A673 (cell line): ENCODE measurements around the gene ITIH5. TPM values are rescaled to one million over a fixed set of nuclear protein-coding genes. Genes with fewer than 3 reads are reported as not detected.

ENCODE experiments used
- BruUV-seq: library from RNA; stranded (reverse); fragments of 400-500 nt; replicated peaks from 2 replicates; lab custom pipeline; 2021; lab: Mats Ljungman, UMichigan
- CTCF ChIA-PET: fragments of 300-600 bp; sonication (Branson Sonifier 250); formaldehyde crosslinking; loops from one replicate; lab custom pipeline; 2022; ENCODE audit warnings: antibody characterized with exemption; lab: Charles Lee
- POLR2A ChIA-PET: fragments of 300-600 bp; sonication (Branson Sonifier 250); formaldehyde crosslinking; loops from one replicate; lab custom pipeline; 2022; ENCODE audit warnings: antibody characterized with exemption; ENCODE audit not compliant: low non-redundant PET; lab: Charles Lee
- DNase-seq: peaks from one replicate; pipeline ENCODE4 v3.0.0-alpha.2; 2015; ENCODE audit warnings: low spot score
- H3K27ac ChIP-seq: fragments of 200-600 bp; sonication (generic); 2 replicates; pipeline ENCODE4 v1.5.1; 2016; ENCODE audit warnings: mixed run types, low read depth, mild to moderate bottlenecking, mixed read lengths, antibody characterized with exemption, low read length; ENCODE audit not compliant: poor library complexity, severe bottlenecking
- H3K27me3 ChIP-seq: fragments of 200-600 bp; sonication (generic); replicated peaks from 2 replicates; pipeline ENCODE4 v1.6.1; 2017; ENCODE audit warnings: mixed run types, low read depth, mild to moderate bottlenecking, mixed read lengths, antibody characterized with exemption, low read length; ENCODE audit not compliant: insufficient read depth, poor library complexity
- H3K36me3 ChIP-seq: fragments of 200-600 bp; sonication (generic); 2 replicates; pipeline ENCODE4 v1.6.1; 2016; ENCODE audit warnings: mixed run types, mild to moderate bottlenecking, mixed read lengths, antibody characterized with exemption, low read length; ENCODE audit not compliant: insufficient read depth, poor library complexity, severe bottlenecking
- H3K4me1 ChIP-seq: fragments of 200-600 bp; sonication (generic); 2 replicates; pipeline ENCODE4 v1.6.1; 2017; ENCODE audit warnings: mixed run types, mild to moderate bottlenecking, mixed read lengths, antibody characterized with exemption, low read length; ENCODE audit not compliant: insufficient read depth, poor library complexity, severe bottlenecking
- H3K4me3 ChIP-seq: fragments of 200-600 bp; sonication (generic); 2 replicates; pipeline ENCODE4 v1.5.1; 2016; ENCODE audit warnings: low read depth, mixed run types, mild to moderate bottlenecking, mixed read lengths, low read length; ENCODE audit not compliant: poor library complexity, severe bottlenecking
- H3K9me3 ChIP-seq: fragments of 200-600 bp; sonication (generic); 2 replicates; pipeline ENCODE4 v1.6.1; 2016; ENCODE audit warnings: mixed run types, low read depth, mild to moderate bottlenecking, mixed read lengths, antibody characterized with exemption, low read length; ENCODE audit not compliant: poor library complexity, severe bottlenecking
- EZH2 ChIP-seq: fragments of 200-600 bp; sonication (generic); IDR thresholded peaks from 2 replicates; pipeline ENCODE4 v1.6.1; 2017; ENCODE audit warnings: borderline replicate concordance, low read depth, mild to moderate bottlenecking, mixed read lengths, antibody characterized with exemption, low read length; ENCODE audit not compliant: poor library complexity, severe bottlenecking
- intact Hi-C: fragments of 100-400 bp; cut with micrococcal nuclease; formaldehyde crosslinking; loops from one replicate; pipeline ENCODE4 v1.10.0; 2022; ENCODE audit not compliant: unreplicated experiment
- total RNA-seq: library from RNA; stranded (reverse); gene quantifications from 2 replicates; pipeline ENCODE4 v1.2.3, GENCODE V29; 2021
- TF ChIP-seq, protein P1 (sequence below): fragments of 300-800, 200-600 bp; sonication (generic); conservative IDR thresholded peaks from 2 replicates; pipeline ENCODE4 v1.5.1; 2017; ENCODE audit warnings: low read depth, mild to moderate bottlenecking, antibody characterized with exemption, low read length, moderate library complexity, mixed read lengths

The ITIH5 gene
- total RNA-seq, 1 experiment from 2014 or later: not detected

DNA sequence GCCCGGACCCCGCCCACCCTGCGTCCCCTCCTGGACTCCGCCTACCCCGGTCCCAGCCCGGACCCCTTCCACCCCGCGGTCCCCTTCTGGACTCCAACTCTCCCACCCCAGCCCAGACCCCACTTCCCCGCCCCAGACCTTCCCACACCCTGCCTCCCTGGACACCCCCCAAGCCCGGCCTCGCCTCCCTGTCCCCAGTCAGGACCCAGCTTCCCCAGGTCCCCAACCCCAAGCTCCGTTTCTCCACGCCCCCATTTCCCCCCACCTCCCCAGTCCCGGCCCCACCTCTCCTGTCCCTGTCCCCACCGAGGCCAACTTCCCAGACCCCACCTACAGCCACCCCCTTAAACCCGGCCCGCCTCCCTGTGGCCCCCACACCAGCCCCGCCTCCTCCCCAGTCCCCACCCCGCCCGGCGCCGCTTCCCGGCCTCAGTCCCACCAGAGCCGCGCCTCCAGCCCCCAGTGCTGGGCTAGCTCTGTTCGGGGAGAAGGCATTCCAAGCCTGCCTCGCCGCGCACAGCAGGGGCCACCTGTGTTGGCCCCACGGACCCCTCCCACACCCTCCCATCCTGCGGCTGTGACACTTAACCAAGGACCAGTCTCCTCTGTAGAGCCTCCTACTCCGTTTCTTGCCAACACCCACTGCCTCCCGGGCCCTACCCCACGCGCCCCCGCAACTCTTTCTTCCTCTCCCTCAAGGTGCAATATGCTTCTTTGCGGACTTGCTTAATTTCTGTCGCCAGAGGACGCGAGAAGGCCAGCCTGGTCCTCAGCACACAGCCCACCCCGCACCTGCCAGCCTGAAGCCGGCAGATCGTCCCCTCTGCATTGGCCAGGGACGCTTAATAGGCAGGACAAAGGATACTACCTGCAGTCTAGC is 736 bp upstream of the ITIH5 start:
- ChIA-PET CTCF (no interaction called here), POLR2A (no interaction called here)
- H3K9me3 ChIP-seq: no peaks in the 10 kb centered on the region
- no peak for DNase-seq
- H3K27ac ChIP-seq: no peak overlapping the region
- BruUV-seq: no TSS peak
- peaks cover 12% of the 10 kb centered on the region for H3K4me1 ChIP-seq
- TF ChIP-seq, protein P1, sequence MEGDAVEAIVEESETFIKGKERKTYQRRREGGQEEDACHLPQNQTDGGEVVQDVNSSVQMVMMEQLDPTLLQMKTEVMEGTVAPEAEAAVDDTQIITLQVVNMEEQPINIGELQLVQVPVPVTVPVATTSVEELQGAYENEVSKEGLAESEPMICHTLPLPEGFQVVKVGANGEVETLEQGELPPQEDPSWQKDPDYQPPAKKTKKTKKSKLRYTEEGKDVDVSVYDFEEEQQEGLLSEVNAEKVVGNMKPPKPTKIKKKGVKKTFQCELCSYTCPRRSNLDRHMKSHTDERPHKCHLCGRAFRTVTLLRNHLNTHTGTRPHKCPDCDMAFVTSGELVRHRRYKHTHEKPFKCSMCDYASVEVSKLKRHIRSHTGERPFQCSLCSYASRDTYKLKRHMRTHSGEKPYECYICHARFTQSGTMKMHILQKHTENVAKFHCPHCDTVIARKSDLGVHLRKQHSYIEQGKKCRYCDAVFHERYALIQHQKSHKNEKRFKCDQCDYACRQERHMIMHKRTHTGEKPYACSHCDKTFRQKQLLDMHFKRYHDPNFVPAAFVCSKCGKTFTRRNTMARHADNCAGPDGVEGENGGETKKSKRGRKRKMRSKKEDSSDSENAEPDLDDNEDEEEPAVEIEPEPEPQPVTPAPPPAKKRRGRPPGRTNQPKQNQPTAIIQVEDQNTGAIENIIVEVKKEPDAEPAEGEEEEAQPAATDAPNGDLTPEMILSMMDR: no peak
- TF ChIP-seq EZH2: no peak
- H3K27me3 ChIP-seq: peaks cover 61% of the 10 kb centered on the region
- intact Hi-C loops: no loop called here
- H3K36me3 ChIP-seq: no peaks in the 10 kb centered on the region
- H3K4me3 ChIP-seq: no peak overlapping the region

GRCh38 chr10:7665767-7666166 is 999 bp downstream of the ITIH5 start:
- ChIA-PET POLR2A (no interaction called here), CTCF (no interaction called here)
- no peak for DNase-seq
- Histone ChIP-seq H3K4me3 (no peak overlapping the region), H3K27me3 (peaks cover 65% of the 10 kb centered on the region), H3K36me3 (no peaks in the 10 kb centered on the region), H3K27ac (no peak overlapping the region), H3K9me3 (no peaks in the 10 kb centered on the region), H3K4me1 (peaks cover 12% of the 10 kb centered on the region)
- intact Hi-C loops: no loop called here
- BruUV-seq: no TSS peak
- TF ChIP-seq EZH2: no peak
- TF ChIP-seq, protein P1: no peak

GRCh38 chr10:7664707-7665106 is 2.1 kb downstream of the ITIH5 start:
- no peaks in the 10 kb centered on the region for H3K9me3 ChIP-seq
- POLR2A ChIA-PET: no interaction called here

More at GRCh38 chr10:7664707-7665106, 2.1 kb downstream of the ITIH5 start:
- no peak overlapping the region for H3K4me3 ChIP-seq
- H3K27ac ChIP-seq: no peak overlapping the region
- no peak for DNase-seq
- CTCF ChIA-PET: no interaction called here
- peaks cover 12% of the 10 kb centered on the region for H3K4me1 ChIP-seq
- H3K27me3 ChIP-seq: peaks cover 74% of the 10 kb centered on the region
- no TSS peak for BruUV-seq
- H3K36me3 ChIP-seq: no peaks in the 10 kb centered on the region
- TF ChIP-seq, protein P1: no peak
- TF ChIP-seq EZH2: no peak
- intact Hi-C loops: no loop called here
